ENCODE measurements around the gene NLGN4Y. TPM values are rescaled to one million over a fixed set of nuclear protein-coding genes. Genes with fewer than 3 reads are reported as not detected.

Gene NLGN4Y
- total RNA-seq, 1 donor from 2014 or later: not detected

GRCh38 chrY:14522379-14522950 lies 1.9 kb upstream of the NLGN4Y start:
- no peaks in the 10 kb centered on the region for H3K36me3 Mint-ChIP-seq (ENCODE audit: insufficient read depth)
- TF ChIP-seq, protein P1, sequence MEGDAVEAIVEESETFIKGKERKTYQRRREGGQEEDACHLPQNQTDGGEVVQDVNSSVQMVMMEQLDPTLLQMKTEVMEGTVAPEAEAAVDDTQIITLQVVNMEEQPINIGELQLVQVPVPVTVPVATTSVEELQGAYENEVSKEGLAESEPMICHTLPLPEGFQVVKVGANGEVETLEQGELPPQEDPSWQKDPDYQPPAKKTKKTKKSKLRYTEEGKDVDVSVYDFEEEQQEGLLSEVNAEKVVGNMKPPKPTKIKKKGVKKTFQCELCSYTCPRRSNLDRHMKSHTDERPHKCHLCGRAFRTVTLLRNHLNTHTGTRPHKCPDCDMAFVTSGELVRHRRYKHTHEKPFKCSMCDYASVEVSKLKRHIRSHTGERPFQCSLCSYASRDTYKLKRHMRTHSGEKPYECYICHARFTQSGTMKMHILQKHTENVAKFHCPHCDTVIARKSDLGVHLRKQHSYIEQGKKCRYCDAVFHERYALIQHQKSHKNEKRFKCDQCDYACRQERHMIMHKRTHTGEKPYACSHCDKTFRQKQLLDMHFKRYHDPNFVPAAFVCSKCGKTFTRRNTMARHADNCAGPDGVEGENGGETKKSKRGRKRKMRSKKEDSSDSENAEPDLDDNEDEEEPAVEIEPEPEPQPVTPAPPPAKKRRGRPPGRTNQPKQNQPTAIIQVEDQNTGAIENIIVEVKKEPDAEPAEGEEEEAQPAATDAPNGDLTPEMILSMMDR (IDR thresholded peaks at IDR 0.05; ENCODE audit: unreplicated experiment): no peak
- H3K27ac Mint-ChIP-seq: no peak overlapping the region
- H3K9me3 Mint-ChIP-seq (ENCODE audit: low read depth): no peaks in the 10 kb centered on the region
- H3K4me1 Mint-ChIP-seq (ENCODE audit: low read depth): no peaks in the 10 kb centered on the region
- H3K4me3 Mint-ChIP-seq (ENCODE audit: low read depth): no peak overlapping the region
- H3K27me3 Mint-ChIP-seq: no peaks in the 10 kb centered on the region
- DNase-seq (ENCODE audit: low spot score, unreplicated experiment): no peak

DNA sequence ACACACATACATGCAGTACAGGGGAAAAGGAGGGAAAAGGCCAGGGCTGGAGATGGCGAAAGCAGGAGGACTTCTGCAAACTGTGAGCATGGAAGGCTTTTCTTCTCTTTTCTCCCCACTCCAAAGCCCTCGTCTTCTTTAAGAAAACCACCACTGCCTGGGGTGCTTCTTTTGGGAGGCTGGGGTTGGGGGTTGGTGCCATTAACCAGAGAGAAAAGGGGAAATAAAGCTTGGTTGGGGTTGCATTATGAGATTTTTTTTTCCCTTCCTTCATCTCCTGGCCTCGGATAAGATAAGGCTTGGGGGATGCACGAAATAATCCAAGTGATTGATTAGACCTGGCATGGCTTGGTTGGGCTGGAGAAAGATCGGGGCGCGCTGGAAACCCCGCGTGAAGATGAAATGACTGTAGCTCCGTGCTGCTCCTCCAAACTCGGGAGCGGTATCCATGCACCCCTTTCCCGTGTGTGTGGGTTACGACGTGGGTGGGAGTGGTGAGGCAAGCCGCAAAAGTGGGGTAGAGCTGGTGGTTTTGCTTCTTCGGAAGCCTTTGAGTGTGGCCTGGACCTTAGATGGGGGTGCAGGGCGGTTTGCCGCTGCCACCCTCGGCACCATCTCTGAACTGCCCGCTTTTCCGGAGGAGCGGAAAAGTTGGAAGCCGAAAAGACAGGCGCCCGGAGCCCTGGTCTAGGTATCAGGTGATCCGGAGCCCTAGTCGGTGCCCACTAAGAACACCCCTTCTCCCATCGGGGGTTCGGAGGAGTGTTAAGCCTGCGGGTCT lies 648 bp upstream of the NLGN4Y start:
- no peak for DNase-seq (ENCODE audit: low spot score, unreplicated experiment)
- H3K27ac Mint-ChIP-seq: no peak overlapping the region
- no peak overlapping the region for H3K4me3 Mint-ChIP-seq (ENCODE audit: low read depth)
- no peaks in the 10 kb centered on the region for H3K4me1 Mint-ChIP-seq (ENCODE audit: low read depth)
- TF ChIP-seq, protein P1 (IDR thresholded peaks at IDR 0.05; ENCODE audit: unreplicated experiment): no peak
- H3K9me3 Mint-ChIP-seq (ENCODE audit: low read depth): no peaks in the 10 kb centered on the region
- no peaks in the 10 kb centered on the region for H3K36me3 Mint-ChIP-seq (ENCODE audit: insufficient read depth)
- no peaks in the 10 kb centered on the region for H3K27me3 Mint-ChIP-seq

DNA sequence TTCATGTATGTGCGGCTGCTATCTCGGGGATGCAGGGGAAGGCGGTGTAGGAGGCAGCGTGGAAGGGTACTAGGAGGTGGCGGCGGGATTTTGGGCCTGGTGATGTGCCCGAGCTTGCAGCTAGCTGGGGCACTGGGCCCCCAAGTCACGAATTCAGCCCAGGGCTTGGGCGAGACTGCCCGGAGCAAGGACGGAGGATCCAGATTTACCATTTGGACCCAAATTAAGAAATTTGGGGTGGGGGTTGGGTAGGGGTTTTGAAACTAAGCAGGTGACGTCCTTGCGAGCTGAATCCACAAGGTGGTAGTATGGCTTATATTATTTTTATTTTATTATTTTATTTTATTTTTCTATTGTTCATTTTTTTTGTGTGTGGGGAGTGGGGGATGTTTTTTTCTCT lies 986 bp downstream of the NLGN4Y start:
- Mint-ChIP-seq H3K27ac (no peak overlapping the region), H3K4me1 (ENCODE audit: low read depth) (no peaks in the 10 kb centered on the region)

GRCh38 chrY:14528361-14528760 lies 4.0 kb downstream of the NLGN4Y start:
- no peak overlapping the region for H3K27ac Mint-ChIP-seq
- no peaks in the 10 kb centered on the region for H3K9me3 Mint-ChIP-seq (ENCODE audit: low read depth)
- DNase-seq (ENCODE audit: low spot score, unreplicated experiment): no peak
- no peaks in the 10 kb centered on the region for H3K27me3 Mint-ChIP-seq
- TF ChIP-seq, protein P1 (IDR thresholded peaks at IDR 0.05; ENCODE audit: unreplicated experiment): no peak
- no peaks in the 10 kb centered on the region for H3K4me1 Mint-ChIP-seq (ENCODE audit: low read depth)
- H3K36me3 Mint-ChIP-seq (ENCODE audit: insufficient read depth): no peaks in the 10 kb centered on the region
- H3K4me3 Mint-ChIP-seq (ENCODE audit: low read depth): no peak overlapping the region

More for the DNA sequence above, 986 bp downstream of the NLGN4Y start:
- no peak for DNase-seq (ENCODE audit: low spot score, unreplicated experiment)
- Mint-ChIP-seq H3K4me3 (ENCODE audit: low read depth) (no peak overlapping the region), H3K9me3 (ENCODE audit: low read depth) (no peaks in the 10 kb centered on the region), H3K27me3 (no peaks in the 10 kb centered on the region), H3K36me3 (ENCODE audit: insufficient read depth) (no peaks in the 10 kb centered on the region)
- TF ChIP-seq, protein P1 (IDR thresholded peaks at IDR 0.05; ENCODE audit: unreplicated experiment): no peak

- H3K4me3 Mint-ChIP-seq (ENCODE audit: low read depth): no peak overlapping the region
- no peak overlapping the region for H3K27ac Mint-ChIP-seq
- TF ChIP-seq, protein P1 (IDR thresholded peaks at IDR 0.05; ENCODE audit: unreplicated experiment): no peak
- H3K4me1 Mint-ChIP-seq (ENCODE audit: low read depth): no peaks in the 10 kb centered on the region
- H3K36me3 Mint-ChIP-seq (ENCODE audit: insufficient read depth): no peaks in the 10 kb centered on the region
- no peaks in the 10 kb centered on the region for H3K27me3 Mint-ChIP-seq
- H3K9me3 Mint-ChIP-seq (ENCODE audit: low read depth): no peaks in the 10 kb centered on the region
- DNase-seq (ENCODE audit: low spot score, unreplicated experiment): no peak
Measured at GRCh38 chrY:14536703-14537102, 12.4 kb downstream of the NLGN4Y start.
